PC-3 (cell line): ENCODE data around the gene CROCC2. TPM values are rescaled to one million over a fixed set of nuclear protein-coding genes. Genes with fewer than 3 reads are reported as not detected.

ENCODE experiments used
- ATAC-seq: fragments of 200-7000 bp; cut with Tn5 transposase; 2 replicates; pipeline ENCODE4 v1.9.1; 2020; ENCODE audit warnings: mild to moderate bottlenecking, moderate library complexity
- BruUV-seq: library from RNA; stranded (reverse); fragments of 400-500 nt; replicated peaks from 2 replicates; lab custom pipeline; 2021; lab: Mats Ljungman, UMichigan
- CTCF ChIA-PET: fragments of 300-600 bp; sonication (Branson Sonifier 250); formaldehyde crosslinking; loops from one replicate; lab custom pipeline; 2022; ENCODE audit warnings: antibody characterized with exemption; lab: Charles Lee
- POLR2A ChIA-PET: fragments of 300-600 bp; sonication (Branson Sonifier 250); formaldehyde crosslinking; loops from one replicate; lab custom pipeline; 2022; ENCODE audit warnings: antibody characterized with exemption; ENCODE audit not compliant: unreplicated experiment; lab: Charles Lee
- DNase-seq: peaks from one replicate; pipeline ENCODE4 v3.0.0-alpha.2; 2015
- H2AFZ ChIP-seq: fragments of 300-600 bp; sonication (generic); 2 replicates; pipeline ENCODE4 v1.6.0; 2016; ENCODE audit warnings: antibody characterized with exemption, low read length
- H3F3A ChIP-seq: fragments of 300-600 bp; sonication (generic); one replicate; pipeline ENCODE4 v1.6.0; 2017; ENCODE audit warnings: antibody characterized with exemption, low read length, control low read depth, mild to moderate bottlenecking; ENCODE audit not compliant: unreplicated experiment
- H3K27ac ChIP-seq: fragments of 300-600 bp; sonication (generic); 2 replicates; pipeline ENCODE4 v1.5.1; 2016; ENCODE audit warnings: mild to moderate bottlenecking, low read length
- H3K27me3 ChIP-seq: fragments of 300-600 bp; sonication (generic); 2 replicates; pipeline ENCODE4 v1.6.1; 2016; ENCODE audit warnings: low read length, mixed read lengths
- H3K36me3 ChIP-seq: fragments of 300-600 bp; sonication (generic); 2 replicates; pipeline ENCODE4 v1.6.1; 2016; ENCODE audit warnings: low read depth, mixed run types, low read length, mixed read lengths
- H3K4me1 ChIP-seq: fragments of 300-600 bp; sonication (generic); 2 replicates; pipeline ENCODE4 v1.5.1; 2016; ENCODE audit warnings: low read length; ENCODE audit not compliant: insufficient read depth
- H3K4me2 ChIP-seq: fragments of 300-600 bp; sonication (generic); 2 replicates; pipeline ENCODE4 v1.6.0; 2016; ENCODE audit warnings: low read length
- H3K4me3 ChIP-seq: fragments of 300-600 bp; sonication (generic); 2 replicates; pipeline ENCODE4 v1.5.1; 2016; ENCODE audit warnings: mild to moderate bottlenecking, low read length, mixed read lengths
- H3K79me2 ChIP-seq: fragments of 300-600 bp; sonication (generic); 2 replicates; pipeline ENCODE4 v1.6.1; 2017; ENCODE audit warnings: low read length, mixed read lengths
- H3K9ac ChIP-seq: fragments of 300-600 bp; sonication (generic); 2 replicates; pipeline ENCODE4 v1.6.0; 2016; ENCODE audit warnings: mild to moderate bottlenecking, low read length
- H3K9me2 ChIP-seq: fragments of 300-600 bp; sonication (generic); replicated peaks from 2 replicates; pipeline ENCODE4 v1.6.1; 2016; ENCODE audit warnings: mixed run types, low read length, mixed read lengths
- H3K9me3 ChIP-seq: fragments of 300-600 bp; sonication (generic); 2 replicates; pipeline ENCODE4 v1.6.1; 2016; ENCODE audit warnings: low read length, mixed read lengths
- H4K20me1 ChIP-seq: fragments of 300-600 bp; sonication (generic); 2 replicates; pipeline ENCODE4 v1.6.1; 2016; ENCODE audit warnings: low read length, mixed read lengths
- CTCF ChIP-seq: fragments of 300-600 bp; sonication (generic); conservative IDR thresholded peaks from 2 replicates; pipeline ENCODE4 v1.5.1; 2017; ENCODE audit warnings: antibody characterized with exemption, low read depth, mild to moderate bottlenecking, low read length
- EZH2 ChIP-seq: fragments of 300-600 bp; sonication (generic); IDR thresholded peaks from one replicate; pipeline ENCODE4 v1.6.1; 2017; ENCODE audit warnings: antibody characterized with exemption, mild to moderate bottlenecking, low read length; ENCODE audit not compliant: unreplicated experiment
- EZH2phosphoT487 ChIP-seq: fragments of 300-600 bp; sonication (generic); IDR thresholded peaks from 2 replicates; pipeline ENCODE4 v1.6.1; 2018; ENCODE audit warnings: mild to moderate bottlenecking, antibody characterized with exemption, low read length, borderline replicate concordance
- intact Hi-C: fragments of 100-400 bp; cut with micrococcal nuclease; formaldehyde crosslinking; loops from 2 replicates; pipeline ENCODE4 v1.9.0; 2023
- total RNA-seq: library from RNA; depleted of rRNA; stranded (reverse); fragments of >200 nt; gene quantifications from 2 replicates; pipeline ENCODE4 v1.2.3, GENCODE V29; 2014

The CROCC2 gene
- total RNA-seq, 1 experiment from 2014 or later: not detected

- ChIA-PET POLR2A (no interaction called here), CTCF (no interaction called here)
- BruUV-seq: no TSS peak
- Histone ChIP-seq H3K9ac (no peak overlapping the region), H3K27ac (no peak overlapping the region), H3K36me3 (no peaks in the 10 kb centered on the region), H3K9me3 (no peaks in the 10 kb centered on the region), H4K20me1 (no peaks in the 10 kb centered on the region), H3K4me2 (no peak overlapping the region), H3K79me2 (no peaks in the 10 kb centered on the region), H3K9me2 (no peaks in the 10 kb centered on the region), H2AFZ (no peak overlapping the region), H3F3A (no peaks in the 10 kb centered on the region), H3K4me1 (no peaks in the 10 kb centered on the region), H3K4me3 (no peak overlapping the region), H3K27me3 (peaks cover 25% of the 10 kb centered on the region; the same call in 1 of the 2 replicates)
- TF ChIP-seq CTCF: no peak
- TF ChIP-seq EZH2: no peak
- TF ChIP-seq EZH2phosphoT487: no peak
- ATAC-seq (no peak), DNase-seq (no peak)
- intact Hi-C loops: no loop called here
Measured at GRCh38 chr2:240959941-240960308, 53.8 kb downstream of the CROCC2 start.

GRCh38 chr2:240960309-240960970 lies 54.3 kb downstream of the CROCC2 start:
- 0 out of 2 replicates have a peak, but pooled peaks cover 19% of the 10 kb centered on the region for H3K27me3 ChIP-seq
- CTCF ChIA-PET: no interaction called here
- ATAC-seq (no peak), DNase-seq (no peak)
- no peak for TF ChIP-seq CTCF
- no peak for TF ChIP-seq EZH2phosphoT487
- no peak for TF ChIP-seq EZH2
- H3K9me2 ChIP-seq: no peaks in the 10 kb centered on the region
- no peaks in the 10 kb centered on the region for H3K9me3 ChIP-seq
- intact Hi-C loops: no loop called here
- H3K4me1 ChIP-seq: no peaks in the 10 kb centered on the region
- no peaks in the 10 kb centered on the region for H3K79me2 ChIP-seq
- POLR2A ChIA-PET: no interaction called here
- H3F3A ChIP-seq: no peaks in the 10 kb centered on the region
- no peak overlapping the region for H2AFZ ChIP-seq
- no peak overlapping the region for H3K27ac ChIP-seq
- H3K4me3 ChIP-seq: no peak overlapping the region
- BruUV-seq: no TSS peak
- no peak overlapping the region for H3K9ac ChIP-seq
- no peaks in the 10 kb centered on the region for H3K36me3 ChIP-seq
- H4K20me1 ChIP-seq: no peaks in the 10 kb centered on the region
- H3K4me2 ChIP-seq: no peak overlapping the region

GRCh38 chr2:240960971-240961876 lies 55.1 kb downstream of the CROCC2 start:
- ATAC-seq: no peak
- H3F3A ChIP-seq: no peaks in the 10 kb centered on the region
- H3K27me3 ChIP-seq: 0 out of 2 replicates have a peak, but pooled peaks cover 13% of the 10 kb centered on the region
- ChIA-PET POLR2A (no interaction called here), CTCF (no interaction called here)
- no peak overlapping the region for H3K27ac ChIP-seq
- no peaks in the 10 kb centered on the region for H3K79me2 ChIP-seq
- intact Hi-C loops: no loop called here
- no peak overlapping the region for H3K4me3 ChIP-seq
- no peak overlapping the region for H3K9ac ChIP-seq
- no peak overlapping the region for H2AFZ ChIP-seq
- H3K4me1 ChIP-seq: no peaks in the 10 kb centered on the region
- H4K20me1 ChIP-seq: no peaks in the 10 kb centered on the region
- no peak for DNase-seq
- H3K4me2 ChIP-seq: no peak overlapping the region
- no peaks in the 10 kb centered on the region for H3K9me2 ChIP-seq
- no peak for TF ChIP-seq CTCF
- no peak for TF ChIP-seq EZH2
- TF ChIP-seq EZH2phosphoT487: no peak
- H3K9me3 ChIP-seq: no peaks in the 10 kb centered on the region
- H3K36me3 ChIP-seq: no peaks in the 10 kb centered on the region
- BruUV-seq: no TSS peak
